ENCODE measurements around the gene CENPB. TPM values are rescaled to one million over a fixed set of nuclear protein-coding genes. Genes with fewer than 3 reads are reported as not detected.

The CENPB gene
- total RNA-seq, 4 donors from 2014 or later: 64.8 to 94.9 (median 80.8) TPM

- no peak overlapping the region for H3K4me3 ChIP-seq (replicated peaks in 1 of 3)
Observed at GRCh38 chr20:3749689-3750531, 36.6 kb downstream of the CENPB start.

GRCh38 chr20:3749087-3749688, 37.4 kb downstream of the CENPB start:
- no peak for DNase-seq
- Histone ChIP-seq H3K4me1 (peaks cover 9 to 28% of the 10 kb centered on the region in 2 donors), H3K4me3 (replicated peaks in 1 of 3) (no peak overlapping the region), H3K36me3 (no peaks in the 10 kb centered on the region), H3K27ac (no peak overlapping the region), H3K9me3 (no peaks in the 10 kb centered on the region), H3K27me3 (no peaks in the 10 kb centered on the region)
- TF ChIP-seq CTCF (IDR thresholded peaks at IDR 0.05): no peak
- TF ChIP-seq POLR2A (IDR thresholded peaks at IDR 0.05): no peak
- WGBS, 2 donors: 70 to 73% methylated on average over 18 to 21 of the region's 24 CpGs
- intact Hi-C loops (cut with DNase I): no loop called here

More at GRCh38 chr20:3749689-3750531, 36.6 kb downstream of the CENPB start:
- no peaks in the 10 kb centered on the region for H3K27me3 ChIP-seq
- WGBS, 2 donors: 34 to 51% methylated on average over 22 to 33 of the region's 72 CpGs
- intact Hi-C loops (cut with DNase I): no loop called here
- peaks cover 6 to 26% of the 10 kb centered on the region in 2 donors for H3K4me1 ChIP-seq
- no peaks in the 10 kb centered on the region for H3K9me3 ChIP-seq
- no peaks in the 10 kb centered on the region for H3K36me3 ChIP-seq
- DNase-seq: peak; percentile 48 to 51
- TF ChIP-seq POLR2A (IDR thresholded peaks at IDR 0.05) (no peak), CTCF (IDR thresholded peaks at IDR 0.05) (peak; percentile 41 to 86 (median 62))
- H3K27ac ChIP-seq: no peak overlapping the region

DNA sequence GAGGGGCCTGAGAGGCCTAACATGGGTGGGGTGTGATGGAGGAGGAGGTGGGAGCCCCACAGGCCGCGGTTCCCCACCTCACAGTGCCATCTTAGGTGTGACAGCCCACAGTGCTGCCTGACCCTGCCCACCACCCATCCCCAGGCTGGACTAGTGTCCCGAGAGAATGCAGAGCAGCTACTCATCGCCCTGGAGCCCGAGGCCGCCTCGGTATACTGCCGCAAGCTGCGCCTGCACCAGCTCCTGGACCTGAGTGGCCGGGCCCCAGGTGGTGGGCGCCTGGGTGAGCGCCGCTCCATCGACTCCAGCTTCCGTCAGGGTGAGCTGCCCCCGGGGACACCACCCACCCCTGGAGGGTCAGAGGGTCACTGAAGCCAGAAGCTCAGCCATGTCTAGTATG, 38.5 kb downstream of the CENPB start:
- no peak overlapping the region for H3K27ac ChIP-seq
- TF ChIP-seq POLR2A (IDR thresholded peaks at IDR 0.05) (no peak), CTCF (IDR thresholded peaks at IDR 0.05) (no peak)
- intact Hi-C loops (cut with DNase I): no loop called here
- DNase-seq: no peak
- WGBS, 2 donors: 80 to 86% methylated on average over 2 to 8 of the region's 16 CpGs
- peaks cover 9 to 28% of the 10 kb centered on the region in 2 donors for H3K4me1 ChIP-seq
- H3K4me3 ChIP-seq (replicated peaks in 1 of 3): no peak overlapping the region
- no peaks in the 10 kb centered on the region for H3K27me3 ChIP-seq
- H3K9me3 ChIP-seq: no peaks in the 10 kb centered on the region
- no peaks in the 10 kb centered on the region for H3K36me3 ChIP-seq

DNA sequence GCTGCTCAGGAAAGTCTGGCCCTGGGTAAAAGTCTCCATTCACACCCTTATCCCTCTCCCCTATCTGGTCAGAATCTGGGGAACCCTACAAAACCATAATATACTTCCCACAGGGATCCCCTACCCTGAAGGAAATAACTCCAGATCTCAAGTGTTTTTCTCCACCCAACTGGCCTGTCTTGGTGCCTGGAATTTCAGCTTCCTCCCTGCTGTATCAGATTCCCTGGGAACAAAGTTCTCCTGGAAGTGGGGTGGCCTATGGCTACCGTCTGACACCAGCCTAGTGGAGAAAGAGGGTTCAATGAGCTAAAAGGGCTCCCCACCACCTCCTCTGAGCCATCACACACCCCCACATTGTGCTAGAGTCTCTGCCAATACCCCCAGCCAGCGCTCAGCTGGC, 39.1 kb downstream of the CENPB start:
- Histone ChIP-seq H3K4me3 (replicated peaks in 1 of 3) (no peak overlapping the region), H3K4me1 (peaks cover 9 to 28% of the 10 kb centered on the region in 2 donors), H3K27me3 (no peaks in the 10 kb centered on the region), H3K36me3 (no peaks in the 10 kb centered on the region), H3K27ac (no peak overlapping the region), H3K9me3 (no peaks in the 10 kb centered on the region)
- WGBS, 2 donors: 84 to 91% methylated on average over 2 of the region's 2 CpGs
- TF ChIP-seq POLR2A (IDR thresholded peaks at IDR 0.05) (no peak), CTCF (IDR thresholded peaks at IDR 0.05) (no peak)
- intact Hi-C loops (cut with DNase I): no loop called here
- DNase-seq: no peak

DNA sequence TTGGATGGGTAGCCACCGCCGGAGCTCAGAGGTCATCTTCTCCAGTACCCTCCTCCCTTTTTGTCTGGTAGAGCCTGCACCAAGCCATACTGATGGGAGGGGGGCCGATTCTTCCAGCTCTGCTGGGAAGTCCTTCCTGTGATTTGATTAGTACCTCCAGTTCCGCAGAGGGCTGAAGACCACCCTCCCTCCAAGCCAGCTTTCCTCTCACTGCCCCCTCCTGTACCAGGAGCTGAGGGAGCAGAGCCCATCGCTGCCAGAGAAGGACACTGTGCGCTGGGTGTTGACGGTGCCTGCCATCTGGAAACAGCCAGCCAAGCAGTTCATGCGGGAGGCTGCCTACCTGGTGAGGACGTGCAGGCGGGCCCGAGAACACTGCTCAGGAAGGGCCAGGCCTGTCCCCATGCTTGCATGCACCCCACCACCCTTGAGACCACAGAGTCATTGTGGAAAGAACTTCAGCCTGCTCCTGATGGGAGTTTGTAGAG, 40.8 kb downstream of the CENPB start:
- Histone ChIP-seq H3K36me3 (no peaks in the 10 kb centered on the region), H3K4me1 (peaks cover 9 to 18% of the 10 kb centered on the region in 2 donors), H3K27ac (no peak overlapping the region), H3K27me3 (no peaks in the 10 kb centered on the region), H3K9me3 (no peaks in the 10 kb centered on the region), H3K4me3 (replicated peaks in 1 of 3) (no peak overlapping the region)
- DNase-seq: no peak
- intact Hi-C loops (cut with DNase I): no loop called here
- 75 to 77% methylated on average over 8 to 11 of the region's 11 CpGs for WGBS, 2 donors
- TF ChIP-seq CTCF (IDR thresholded peaks at IDR 0.05) (no peak), POLR2A (IDR thresholded peaks at IDR 0.05) (no peak)

Measured in thyroid gland (tissue), 4 donors.